ENCODE results near the gene FKBP9.

DNA sequence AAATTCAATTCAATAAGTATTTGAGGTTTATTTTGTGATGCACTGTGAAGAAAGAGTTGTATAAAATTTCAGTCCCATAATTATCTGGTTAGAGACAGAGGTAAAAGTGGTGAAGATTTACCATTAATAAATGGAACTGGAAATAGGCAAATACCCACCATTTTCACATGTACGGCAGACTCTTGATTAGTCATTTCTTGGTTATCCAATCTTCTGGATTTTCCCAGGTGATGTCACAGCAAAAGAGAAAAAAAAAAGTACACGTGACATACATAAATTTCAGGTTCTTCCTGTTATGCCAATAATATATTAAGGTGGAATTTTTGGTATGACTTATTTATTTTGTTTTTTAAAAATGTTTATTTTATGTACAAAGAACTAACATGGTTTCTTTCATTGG lies 78.5 kb downstream of the FKBP9 start:
- TF ChIP-seq GATA3 (IDR thresholded peaks at IDR 0.05; ENCODE audit: low read depth, low read length) = no peak
- no peak for TF ChIP-seq GATA2 (IDR thresholded peaks at IDR 0.05; ENCODE audit: low read depth, low read length)
